Activated CD4-positive, alpha-beta memory T cell treated with anti-CD3 and anti-CD28 coated beads for 36 hours (primary cell): ENCODE data around the gene IQGAP1. TPM values are rescaled to one million over a fixed set of nuclear protein-coding genes. Genes with fewer than 3 reads are reported as not detected.
"Not testable (repeated sequence)": the region's sequence is repeated elsewhere in the genome, so short reads cannot be mapped to it uniquely, and the experiment has no call there.

ENCODE experiments used
- CTCF ChIA-PET: fragments of 350-600 bp; sonication (Branson Sonifier 250); formaldehyde crosslinking; loops from one replicate; lab custom pipeline; 2021; ENCODE audit warnings: antibody characterized with exemption, inconsistent platforms; lab: Charles Lee
- POLR2A ChIA-PET: fragments of 350-600 bp; sonication (Branson Sonifier 250); formaldehyde crosslinking; loops from one replicate; lab custom pipeline; 2021; ENCODE audit warnings: antibody characterized with exemption; lab: Charles Lee
- DNase-seq: peaks from one replicate; pipeline ENCODE4 v3.0.0-alpha.2; 2020
- H3K27ac Mint-ChIP-seq: one replicate; pipeline ENCODE4 v1.8.0; 2021; ENCODE audit warnings: mixed read lengths
- H3K27me3 Mint-ChIP-seq: one replicate; pipeline ENCODE4 v1.8.0; 2021; ENCODE audit warnings: mixed read lengths
- H3K36me3 Mint-ChIP-seq: one replicate; pipeline ENCODE4 v1.8.0; 2021; ENCODE audit warnings: mixed read lengths
- H3K4me1 Mint-ChIP-seq: one replicate; pipeline ENCODE4 v1.8.0; 2021; ENCODE audit warnings: low read depth, mixed read lengths
- H3K4me3 Mint-ChIP-seq: one replicate; pipeline ENCODE4 v1.8.0; 2021; ENCODE audit warnings: mild to moderate bottlenecking, mixed read lengths
- H3K9me3 Mint-ChIP-seq: one replicate; pipeline ENCODE4 v1.8.0; 2021; ENCODE audit warnings: mixed read lengths
- intact Hi-C: fragments of 100-400 bp; cut with micrococcal nuclease; formaldehyde crosslinking; loops from one replicate; pipeline ENCODE4 v1.15.1; 2023
- total RNA-seq, 2 experiments: library from RNA; stranded (reverse); gene quantifications; one replicate each; pipeline ENCODE4 v1.2.3, GENCODE V29; 2021

Gene IQGAP1
- total RNA-seq, 2 experiments from 2014 or later, result 186 to 207 TPM

- CTCF ChIA-PET, H3K9me3 Mint-ChIP-seq, H3K27ac Mint-ChIP-seq, H3K27me3 Mint-ChIP-seq, DNase-seq, POLR2A ChIA-PET, H3K4me3 Mint-ChIP-seq: not testable (repeated sequence)
- Mint-ChIP-seq H3K4me1 (peaks cover 81% of the 10 kb centered on the region), H3K36me3 (peaks cover 15% of the 10 kb centered on the region)
- intact Hi-C loops, result loop anchor here (10.0 kb wide), 1 partner anchor 444 kb away; no protein-coding TSS in a partner anchor
Observed at GRCh38 chr15:90410316-90410715, 22.3 kb downstream of the IQGAP1 start.

- Mint-ChIP-seq H3K9me3 (peaks cover 3% of the 10 kb centered on the region), H3K4me1 (peaks cover 82% of the 10 kb centered on the region), H3K27ac (no peak overlapping the region), H3K27me3 (no peaks in the 10 kb centered on the region), H3K4me3 (no peak overlapping the region), H3K36me3 (peaks cover 18% of the 10 kb centered on the region)
- DNase-seq, result no peak
- ChIA-PET POLR2A (interaction anchor here (0.9 to 1.2 kb wide), 2 partner anchors 15 to 24 kb away, joined by 3 to 4 read pairs; partner anchors contain the start of gene IQGAP1), CTCF (no interaction called here)
- intact Hi-C loops, result loop anchor here (10.0 kb wide), 1 partner anchor 444 kb away; no protein-coding TSS in a partner anchor
Observed at GRCh38 chr15:90411176-90411575, 23.1 kb downstream of the IQGAP1 start.

- H3K4me3 Mint-ChIP-seq, result no peak overlapping the region
- peak overlapping the region; percentile 23 for H3K27ac Mint-ChIP-seq
- DNase-seq, result no peak
- ChIA-PET CTCF (interaction anchor here (1.2 to 1.5 kb wide), 3 partner anchors 16 to 119 kb away, joined by 3 to 5 read pairs (median 3); no protein-coding TSS in a partner anchor), POLR2A (interaction anchor here (1.0 to 2.9 kb wide), 3 partner anchors 12 to 24 kb away, joined by 3 to 9 read pairs (median 3); partner anchors contain the start of gene IQGAP1)
- intact Hi-C loops, result loop anchor here (10.0 kb wide), 1 partner anchor 442 kb away; no protein-coding TSS in a partner anchor
- H3K27me3 Mint-ChIP-seq, result no peaks in the 10 kb centered on the region
- peaks cover 29% of the 10 kb centered on the region for H3K36me3 Mint-ChIP-seq
- peaks cover 79% of the 10 kb centered on the region for H3K4me1 Mint-ChIP-seq
- H3K9me3 Mint-ChIP-seq, result peaks cover 10% of the 10 kb centered on the region
Observed at GRCh38 chr15:90412356-90413194, 24.5 kb downstream of the IQGAP1 start.

- H3K4me1 Mint-ChIP-seq, result peaks cover 78% of the 10 kb centered on the region
- CTCF ChIA-PET, result interaction anchor here (1.2 to 1.5 kb wide), 5 partner anchors 17 to 121 kb away, joined by 3 to 5 read pairs (median 4); no protein-coding TSS in a partner anchor
- intact Hi-C loops, result loop anchor here (10.0 kb wide), 1 partner anchor 441 kb away; no protein-coding TSS in a partner anchor
- peaks cover 13% of the 10 kb centered on the region for H3K9me3 Mint-ChIP-seq
- no peak for DNase-seq
- no peaks in the 10 kb centered on the region for H3K27me3 Mint-ChIP-seq
- peak overlapping the region; percentile 50 for H3K27ac Mint-ChIP-seq
- peaks cover 28% of the 10 kb centered on the region for H3K36me3 Mint-ChIP-seq
- no peak overlapping the region for H3K4me3 Mint-ChIP-seq
- POLR2A ChIA-PET, result interaction anchor here (1.0 to 2.9 kb wide), 2 partner anchors 13 to 25 kb away, joined by 3 to 9 read pairs; partner anchors contain the start of gene IQGAP1
Observed at GRCh38 chr15:90413411-90414379, 25.7 kb downstream of the IQGAP1 start.

- intact Hi-C loops, result loop anchor here (5.0 to 10.0 kb wide), 2 partner anchors 178 to 440 kb away; no protein-coding TSS in a partner anchor
- Mint-ChIP-seq H3K27me3 (no peaks in the 10 kb centered on the region), H3K27ac (peak overlapping the region; percentile 87), H3K4me3 (peak overlapping the region; percentile 10), H3K4me1 (peaks cover 82% of the 10 kb centered on the region), H3K36me3 (peaks cover 26% of the 10 kb centered on the region), H3K9me3 (peaks cover 12% of the 10 kb centered on the region)
- DNase-seq, result peak; percentile 59
- CTCF ChIA-PET, result interaction anchor here (1.0 to 1.3 kb wide), 3 partner anchors 27 to 95 kb away, joined by 4 read pairs; partner anchors contain the start of gene IQGAP1
- POLR2A ChIA-PET, result interaction anchor here (0.7 to 2.9 kb wide), 2 partner anchors 9 to 26 kb away, joined by 3 to 9 read pairs; partner anchors contain the start of gene IQGAP1
Observed at GRCh38 chr15:90414408-90415028, 26.5 kb downstream of the IQGAP1 start.

GRCh38 chr15:90416052-90416451 is 28.0 kb downstream of the IQGAP1 start:
- Mint-ChIP-seq H3K4me1 (peaks cover 85% of the 10 kb centered on the region), H3K36me3 (peaks cover 19% of the 10 kb centered on the region)
- POLR2A ChIA-PET, H3K27ac Mint-ChIP-seq, CTCF ChIA-PET, H3K4me3 Mint-ChIP-seq, H3K9me3 Mint-ChIP-seq, H3K27me3 Mint-ChIP-seq, DNase-seq: not testable (repeated sequence)
- intact Hi-C loops, result loop anchor here (5.0 to 10.0 kb wide), 2 partner anchors 176 to 439 kb away; no protein-coding TSS in a partner anchor

GRCh38 chr15:90418627-90419026 is 30.6 kb downstream of the IQGAP1 start:
- ChIA-PET CTCF (interaction anchor here (0.7 to 1.5 kb wide), 2 partner anchors 11 to 64 kb away, joined by 3 to 5 read pairs; no protein-coding TSS in a partner anchor), POLR2A (interaction anchor here (1.2 kb wide), 3 partner anchors 11 to 31 kb away, joined by 4 to 7 read pairs (median 6); partner anchors contain the start of gene IQGAP1)
- Mint-ChIP-seq H3K4me1 (peaks cover 78% of the 10 kb centered on the region), H3K9me3 (peaks cover 10% of the 10 kb centered on the region), H3K27ac (peak overlapping the region; percentile 90), H3K27me3 (no peaks in the 10 kb centered on the region), H3K36me3 (peaks cover 19% of the 10 kb centered on the region), H3K4me3 (no peak overlapping the region)
- DNase-seq, result no peak
- intact Hi-C loops, result loop anchor here (1.0 to 10.0 kb wide), 8 partner anchors 10 to 436 kb away; partner anchors contain the start of genes IQGAP1 and ZNF774

GRCh38 chr15:90419206-90419605 is 31.2 kb downstream of the IQGAP1 start:
- H3K27me3 Mint-ChIP-seq, result no peaks in the 10 kb centered on the region
- H3K27ac Mint-ChIP-seq, result peak overlapping the region; percentile 90
- no peak for DNase-seq
- intact Hi-C loops, result loop anchor here (1.0 to 10.0 kb wide), 8 partner anchors 11 to 436 kb away; partner anchors contain the start of genes IQGAP1 and ZNF774
- H3K4me1 Mint-ChIP-seq, result peaks cover 79% of the 10 kb centered on the region
- ChIA-PET POLR2A (interaction anchor here (0.6 to 1.7 kb wide), 7 partner anchors 12 to 31 kb away, joined by 3 to 19 read pairs (median 5); partner anchors contain the start of gene IQGAP1), CTCF (interaction anchor here (0.7 to 3.5 kb wide), 4 partner anchors 31 to 99 kb away, joined by 3 to 17 read pairs (median 4); partner anchors contain the start of gene IQGAP1)
- H3K4me3 Mint-ChIP-seq, result peak overlapping the region; percentile 61
- peaks cover 10% of the 10 kb centered on the region for H3K9me3 Mint-ChIP-seq
- H3K36me3 Mint-ChIP-seq, result peaks cover 19% of the 10 kb centered on the region

- CTCF ChIA-PET, result interaction anchor here (0.7 to 3.5 kb wide), 5 partner anchors 32 to 100 kb away, joined by 3 to 17 read pairs (median 3); partner anchors contain the start of gene IQGAP1
- H3K36me3 Mint-ChIP-seq, result peaks cover 19% of the 10 kb centered on the region
- no peaks in the 10 kb centered on the region for H3K27me3 Mint-ChIP-seq
- peaks cover 75% of the 10 kb centered on the region for H3K4me1 Mint-ChIP-seq
- intact Hi-C loops, result loop anchor here (1.0 to 10.0 kb wide), 9 partner anchors 12 to 435 kb away; partner anchors contain the start of genes IQGAP1 and ZNF774
- peaks cover 10% of the 10 kb centered on the region for H3K9me3 Mint-ChIP-seq
- POLR2A ChIA-PET, result interaction anchor here (0.6 to 1.7 kb wide), 7 partner anchors 12 to 32 kb away, joined by 3 to 19 read pairs (median 5); partner anchors contain the start of gene IQGAP1
- peak; percentile 62 for DNase-seq
- H3K27ac Mint-ChIP-seq, result peak overlapping the region; percentile 90
- H3K4me3 Mint-ChIP-seq, result peak overlapping the region; percentile 61
Observed at GRCh38 chr15:90419738-90420406, 31.8 kb downstream of the IQGAP1 start.
